ENCODE data around the gene ZNF473.

The ZNF473 gene

DNA sequence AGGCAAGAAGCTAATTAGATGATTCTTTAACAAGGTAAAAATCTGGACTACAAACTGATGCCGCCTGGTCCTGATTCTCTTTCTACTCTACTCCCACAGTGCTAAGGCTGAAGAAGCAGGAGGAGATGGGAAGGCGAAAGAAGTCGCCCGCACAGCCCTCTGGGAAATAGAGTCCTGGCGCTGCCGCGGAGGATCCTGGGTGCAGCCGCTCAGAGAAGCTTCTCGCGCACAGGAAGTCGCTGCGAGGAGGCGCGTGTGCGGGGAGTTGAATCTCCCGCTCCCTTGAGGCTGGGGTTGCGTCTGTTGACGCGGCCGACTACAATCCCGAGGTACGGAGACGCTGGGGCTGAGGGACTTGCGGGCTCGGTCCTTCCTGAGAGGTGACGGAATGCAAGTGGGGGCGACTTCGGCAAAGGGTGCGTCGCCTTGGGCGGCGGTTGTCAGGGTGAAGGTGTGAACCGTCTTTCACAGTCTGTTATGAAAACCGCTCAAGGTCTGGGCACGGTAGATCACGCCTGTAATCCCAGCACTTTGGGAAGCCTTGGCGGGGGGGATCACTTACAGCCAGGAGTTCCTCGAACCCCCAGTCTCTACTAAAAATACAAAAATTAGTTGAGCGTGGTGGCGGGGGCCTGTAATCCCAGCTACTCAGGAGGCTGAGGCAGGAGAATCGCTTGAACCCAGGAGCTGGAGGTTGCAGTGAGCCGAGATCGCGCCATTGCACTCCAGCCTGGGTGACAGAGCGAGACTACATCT, at the start of gene ZNF473:
Gene ZNF473 (plus strand): TSS at position 212 of the 756 bp plus-strand sequence. CDS start 5,078 bp downstream, outside the sequence.
- peak; percentile 99 for DNase-seq

DNA sequence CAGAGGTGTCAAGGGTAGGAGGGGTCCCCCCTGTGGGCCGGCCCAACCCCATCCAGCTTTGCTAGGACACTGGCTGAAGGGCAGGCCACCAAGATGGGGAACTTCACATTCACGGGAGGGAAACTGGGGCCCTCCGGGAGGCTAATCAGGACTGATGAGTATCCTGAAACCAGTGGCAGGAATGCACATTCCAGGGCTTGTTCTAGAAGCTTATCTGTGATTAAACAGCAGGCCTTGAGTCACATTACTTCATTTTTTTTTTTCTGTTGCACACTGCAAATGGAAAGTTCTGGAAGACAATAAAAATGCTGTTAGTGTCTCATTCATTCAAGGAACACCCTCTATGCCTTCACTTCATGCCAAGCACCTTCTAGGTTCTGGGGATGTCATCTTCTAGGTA, 49.3 kb upstream of the ZNF473 start:
- no peak for DNase-seq

- no peak for DNase-seq
These were observed 48.7 kb upstream of the ZNF473 start for GRCh38 chr19:49977076-49977475.

DNA sequence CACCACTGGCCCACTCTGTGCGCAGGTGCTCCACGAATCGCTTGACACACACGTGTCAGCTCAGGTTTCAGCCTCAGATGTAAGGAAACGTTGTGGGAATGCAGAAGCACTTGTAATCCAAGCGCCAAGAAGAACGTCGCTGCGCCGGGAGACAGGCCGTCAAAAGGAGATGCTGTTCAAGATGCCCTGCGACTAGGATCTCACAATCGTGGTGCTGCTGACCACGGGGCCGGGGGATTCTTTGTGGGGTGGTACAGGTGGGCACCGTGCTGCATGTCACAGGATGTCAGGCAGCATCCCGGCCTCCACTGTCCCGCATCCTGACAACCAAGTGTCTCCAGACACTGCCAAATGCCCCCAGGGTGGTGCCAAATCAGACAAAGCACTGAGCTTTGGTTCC, 47.9 kb upstream of the ZNF473 start:
- DNase-seq: no peak

GRCh38 chr19:49978324-49978723, 47.5 kb upstream of the ZNF473 start:
- no peak for DNase-seq

DNA sequence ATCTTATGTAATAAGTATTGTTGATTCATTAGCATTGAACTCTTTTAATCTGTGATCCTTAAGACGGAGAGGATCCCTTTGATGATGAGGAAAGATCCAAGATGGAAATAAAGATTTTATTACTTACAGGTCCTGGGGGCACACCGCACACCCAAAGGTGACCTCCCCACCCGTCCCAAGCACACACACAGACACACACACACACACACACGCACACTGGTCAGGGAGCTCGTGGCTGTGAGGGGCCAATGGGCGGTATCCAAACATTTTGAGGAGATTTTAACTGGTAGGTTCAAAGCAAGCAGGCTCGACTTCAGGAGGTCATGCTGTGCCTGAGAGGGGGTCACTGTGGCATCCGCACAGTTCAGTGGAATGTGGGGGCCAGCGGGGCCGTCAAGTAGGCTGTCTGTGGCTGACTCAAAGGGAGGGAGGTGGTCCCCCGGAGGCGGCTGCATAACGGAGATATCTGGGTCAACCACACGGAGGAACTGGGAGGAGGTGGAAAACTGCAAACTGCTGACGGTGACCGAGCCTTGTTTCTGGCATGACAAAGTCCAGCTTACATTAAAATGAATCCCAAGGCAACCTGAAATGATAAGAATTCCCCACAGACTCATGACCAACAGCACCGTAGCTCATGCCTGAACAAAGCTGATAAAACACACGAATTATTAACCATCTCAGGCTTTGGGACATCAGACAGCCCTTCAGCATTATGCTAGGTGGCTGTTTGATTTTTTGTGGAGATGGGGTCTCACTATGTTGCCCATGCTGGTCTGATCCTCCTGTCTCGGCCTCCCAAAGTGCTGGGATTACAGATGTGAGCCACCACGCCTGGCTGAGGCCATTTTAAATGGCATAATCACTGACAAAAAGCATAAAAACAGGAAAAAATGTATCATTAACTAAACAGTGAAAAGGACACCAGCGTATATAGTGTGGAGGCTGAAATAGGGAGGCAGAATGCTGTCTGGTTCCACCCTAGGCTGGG, 43.9 kb upstream of the ZNF473 start:
- no peak for DNase-seq

- peak; percentile 51 for DNase-seq
These were observed 42.1 kb upstream of the ZNF473 start for GRCh38 chr19:49983645-49984229.

- DNase-seq: no peak
These were observed 41.3 kb upstream of the ZNF473 start for GRCh38 chr19:49984491-49984890.

GRCh38 chr19:49985871-49986270, 39.9 kb upstream of the ZNF473 start:
- DNase-seq: no peak

GRCh38 chr19:49986354-49986753, 39.5 kb upstream of the ZNF473 start:
- no peak for DNase-seq

DNA sequence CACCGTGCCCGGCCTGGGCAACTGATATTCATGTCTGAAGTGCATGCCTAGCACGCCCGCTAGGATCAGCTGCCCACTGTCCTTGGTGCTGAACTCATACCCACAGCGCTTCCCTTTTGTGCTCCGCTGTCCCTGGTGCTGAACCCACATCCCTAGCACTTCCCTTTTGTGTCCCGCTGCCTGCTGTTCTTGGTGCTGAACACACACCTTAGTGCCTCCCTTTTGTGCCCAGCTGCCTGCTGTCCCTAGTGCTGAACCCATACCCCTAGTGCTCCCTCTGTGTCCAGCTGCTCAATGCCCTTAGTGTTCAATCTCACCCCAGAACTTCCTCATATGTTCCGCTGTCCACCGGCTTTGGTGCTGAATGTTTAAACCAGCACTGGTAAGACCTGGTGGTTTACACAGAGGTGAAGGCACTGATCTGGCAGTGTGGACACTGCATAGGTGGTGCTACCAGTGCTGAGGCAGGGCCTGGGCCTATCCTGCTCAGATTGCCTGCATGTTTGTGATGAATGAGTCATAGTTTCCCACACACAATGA, 38.6 kb upstream of the ZNF473 start:
- peak; percentile 87 for DNase-seq

DNA sequence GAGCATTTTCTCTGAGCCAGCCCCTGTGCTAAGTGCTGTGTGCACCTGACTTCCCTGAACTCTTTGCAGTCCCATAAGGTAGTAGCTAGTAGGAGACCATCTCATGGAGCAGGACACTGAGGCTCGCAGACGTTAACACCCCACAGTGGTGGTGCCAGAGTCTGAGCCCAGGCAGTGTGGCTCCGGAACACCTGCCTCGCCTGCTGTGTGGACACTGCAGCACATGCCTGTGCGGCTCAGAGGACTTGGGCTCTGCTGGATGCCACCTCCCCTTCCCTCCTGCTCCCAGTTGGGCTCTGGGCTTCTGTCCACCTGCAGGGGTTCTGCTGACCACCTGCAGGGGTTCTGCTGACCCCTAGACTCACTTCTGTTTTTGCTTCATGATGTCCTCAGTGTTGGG, 37.8 kb upstream of the ZNF473 start:
- DNase-seq: no peak

DNA sequence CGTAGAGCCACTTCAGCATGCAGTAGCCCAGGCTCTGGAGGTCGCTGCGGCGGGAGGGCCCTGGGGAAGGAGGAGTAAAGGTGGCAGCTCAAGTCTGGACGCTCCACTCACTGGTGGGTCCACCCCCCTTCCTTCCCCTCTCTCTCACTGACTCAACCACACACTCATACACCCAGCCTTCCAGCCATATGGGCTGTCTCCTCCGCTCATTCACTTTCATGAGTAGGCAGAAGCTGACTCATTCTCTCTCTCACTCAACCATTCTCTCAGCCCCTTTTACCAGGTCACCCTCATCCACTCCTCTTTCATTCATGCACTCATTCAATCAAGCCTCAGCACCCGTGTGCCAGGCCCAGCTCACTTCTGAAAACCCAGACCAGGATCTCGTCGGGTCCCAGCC, 37.4 kb upstream of the ZNF473 start:
- DNase-seq: no peak

DNA sequence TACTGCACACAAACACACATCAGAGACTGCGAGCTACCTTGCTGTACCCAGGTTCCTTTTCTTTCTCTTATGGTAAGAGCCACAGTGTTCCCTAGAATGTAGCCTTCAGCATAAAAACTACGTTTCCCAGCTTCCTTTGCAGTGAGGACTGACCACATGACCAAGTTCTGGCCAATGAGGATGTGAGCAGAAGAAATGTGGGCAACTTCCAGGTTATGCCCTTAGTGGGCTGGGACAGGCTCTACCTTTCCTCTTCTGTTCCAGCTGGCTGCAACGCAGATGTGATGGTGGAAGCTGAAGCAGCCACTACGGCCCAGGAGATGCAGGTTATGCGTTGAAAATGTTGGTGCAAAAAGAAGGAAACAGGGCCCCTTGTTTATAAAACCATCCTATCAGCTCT, 28.1 kb upstream of the ZNF473 start:
- DNase-seq: no peak

- no peak for DNase-seq
These were observed 26.3 kb upstream of the ZNF473 start for GRCh38 chr19:49999371-50000010.

DNA sequence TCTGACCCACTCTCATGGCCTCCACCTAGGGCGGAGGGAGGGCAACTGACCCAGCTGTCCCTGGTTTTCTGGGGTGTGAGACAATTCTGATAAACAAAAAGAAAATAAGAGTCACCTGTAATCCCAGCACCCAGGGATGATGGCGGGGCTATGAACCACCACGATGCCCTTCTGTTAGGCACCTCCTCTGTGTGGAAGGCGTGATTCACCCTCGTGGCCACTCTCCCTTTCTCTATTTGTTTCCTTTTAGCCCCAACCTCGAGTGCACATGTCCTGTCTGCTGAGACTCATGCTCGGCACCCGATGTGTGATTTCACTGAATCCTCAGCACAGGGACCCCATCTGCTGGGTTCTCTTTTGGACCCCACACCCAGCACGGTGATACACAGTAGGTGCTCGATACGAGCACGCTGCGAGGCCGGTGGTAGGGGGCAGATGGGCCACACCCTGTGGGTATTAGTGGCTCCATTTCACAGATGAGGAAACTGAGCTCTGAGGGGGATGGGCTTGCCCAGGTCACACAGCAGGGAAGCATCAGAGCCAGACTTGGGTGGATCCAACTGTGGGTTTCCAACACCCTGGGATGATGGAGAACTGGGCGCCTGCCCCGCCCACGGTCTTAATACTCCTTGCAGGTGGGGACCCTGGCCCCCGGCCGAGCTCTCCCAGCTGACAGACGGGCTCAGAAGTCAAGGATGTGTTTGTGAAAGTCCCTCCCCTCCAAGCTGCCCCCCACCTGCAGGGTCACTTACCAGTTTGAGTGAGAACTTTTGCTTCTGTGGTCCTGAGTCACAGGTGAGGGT, 25.6 kb upstream of the ZNF473 start:
- DNase-seq: no peak

DNA sequence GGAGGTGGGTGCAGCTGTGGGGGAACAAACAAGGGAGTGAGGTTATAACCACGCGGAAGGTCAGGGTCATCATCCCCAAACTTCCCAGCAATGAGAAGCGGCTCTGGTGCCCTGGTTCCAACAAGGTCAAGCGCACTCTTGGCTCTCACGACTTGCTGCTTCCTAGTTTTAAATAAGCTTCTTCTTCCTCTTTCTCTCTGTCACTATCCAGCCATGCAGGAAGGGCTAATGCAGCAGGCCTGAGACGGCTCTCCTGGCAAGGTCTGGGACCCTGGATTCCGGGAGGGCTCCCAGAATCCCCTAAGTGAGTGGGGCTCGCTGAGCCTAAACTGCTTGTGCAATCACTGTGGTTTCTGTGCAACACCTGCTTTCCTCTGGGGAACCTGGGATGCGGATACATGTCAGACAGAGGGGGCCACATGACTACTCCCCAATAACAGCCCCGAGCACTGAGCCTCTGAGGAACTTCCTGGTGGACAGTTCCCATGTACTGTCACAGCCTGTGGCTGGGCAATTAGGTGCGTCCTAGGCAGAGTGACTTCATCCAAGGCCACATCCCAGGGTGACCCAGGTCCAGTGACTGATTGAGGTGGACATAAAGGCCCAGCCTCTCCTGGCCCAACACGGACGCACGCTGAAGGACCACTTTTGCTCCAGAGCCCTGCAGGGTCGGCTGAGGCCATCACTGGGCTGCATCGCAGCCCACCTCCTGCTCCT, 24.8 kb upstream of the ZNF473 start:
- no peak for DNase-seq

- no peak for DNase-seq
These were observed 24.0 kb upstream of the ZNF473 start for GRCh38 chr19:50001775-50002174.

DNA sequence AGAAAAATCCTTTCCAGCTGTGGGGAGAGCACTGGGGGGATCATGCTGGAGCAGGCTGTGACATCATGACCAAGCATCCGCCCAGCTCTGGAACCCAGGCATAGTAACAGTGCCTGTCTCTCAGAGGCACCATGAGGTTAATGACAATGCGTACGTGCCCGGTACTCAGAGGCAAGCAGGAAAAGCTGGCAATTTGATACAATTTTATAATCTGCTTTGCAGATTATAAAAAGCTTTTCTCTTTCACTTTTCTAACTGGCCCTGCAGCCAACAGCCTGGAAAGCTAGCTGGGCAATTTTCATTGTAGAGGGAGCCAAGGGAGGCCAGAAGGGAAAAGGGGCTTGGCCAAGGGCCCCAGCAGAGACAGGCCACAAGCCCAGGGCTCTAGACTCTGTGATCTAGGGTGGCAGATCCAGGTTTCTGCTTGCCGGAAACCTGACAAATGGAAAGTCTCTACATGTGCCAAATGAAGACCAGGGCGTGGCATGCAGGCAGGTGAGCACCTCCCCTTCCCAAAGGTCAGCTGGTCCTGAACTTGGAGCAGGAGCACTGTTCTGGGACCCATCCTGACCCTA, 23.3 kb upstream of the ZNF473 start:
- DNase-seq: no peak

- no peak for DNase-seq
These were observed 22.5 kb upstream of the ZNF473 start for GRCh38 chr19:50003254-50003788.

Measured in KG1 (cell line).